HL-60 (cell line): ENCODE data around the gene GREB1.

Experiments
- DNase-seq, 2 experiments: peaks; one replicate each; pipeline ENCODE4 v3.0.0-alpha.2; 2010 to 2020; ENCODE audit warnings: low read depth in 1 of 2, low spot score in 1 of 2
- H3K27ac ChIP-seq: fragments of 250-450 bp; sonication (Bioruptor Pico); replicated peaks from 2 replicates; pipeline ENCODE4 v1.5.1; 2020; ENCODE audit warnings: mild to moderate bottlenecking, moderate library complexity
- H3K27me3 ChIP-seq: fragments of 250-450 bp; sonication (Bioruptor Pico); 2 replicates; pipeline ENCODE4 v1.5.1; 2021; ENCODE audit warnings: mild to moderate bottlenecking, moderate library complexity; ENCODE audit not compliant: insufficient read depth, poor library complexity, severe bottlenecking
- H3K4me3 ChIP-seq: replicated peaks from 2 replicates; pipeline ENCODE4 v1.5.1; 2011; ENCODE audit warnings: mild to moderate bottlenecking, control low read depth, low read length; ENCODE audit not compliant: insufficient read depth
- CTCF ChIP-seq: IDR thresholded peaks from one replicate; pipeline ENCODE4 v1.5.1; 2011; ENCODE audit warnings: low read length, control low read depth, inconsistent platforms; ENCODE audit not compliant: insufficient read depth
- GABPA ChIP-seq: IDR thresholded peaks from 2 replicates; pipeline ENCODE4 v1.6.1; 2012; ENCODE audit warnings: low read depth
- POLR2AphosphoS5 ChIP-seq: IDR thresholded peaks from 2 replicates; pipeline ENCODE4 v1.6.1; 2012; ENCODE audit warnings: low read depth
- REST ChIP-seq: IDR thresholded peaks from 2 replicates; pipeline ENCODE4 v1.6.1; 2012; ENCODE audit warnings: low read depth; ENCODE audit not compliant: insufficient replicate concordance
- SPI1 ChIP-seq: IDR thresholded peaks from 2 replicates; pipeline ENCODE4 v1.6.1; 2012; ENCODE audit warnings: low read depth, mild to moderate bottlenecking, borderline replicate concordance

Gene GREB1

GRCh38 chr2:11560806-11561205 lies 27.0 kb downstream of the GREB1 start:
- TF ChIP-seq GABPA: no peak
- TF ChIP-seq REST: no peak
- TF ChIP-seq POLR2AphosphoS5: no peak
- no peak for TF ChIP-seq CTCF
- TF ChIP-seq SPI1: no peak
- H3K4me3 ChIP-seq: no peak overlapping the region
- H3K27me3 ChIP-seq: peaks cover 10% of the 10 kb centered on the region
- no peak overlapping the region for H3K27ac ChIP-seq
- no peak for DNase-seq

GRCh38 chr2:11562011-11562410 lies 28.2 kb downstream of the GREB1 start:
- Histone ChIP-seq H3K4me3 (no peak overlapping the region), H3K27me3 (peaks cover 6% of the 10 kb centered on the region), H3K27ac (no peak overlapping the region)
- TF ChIP-seq REST: no peak
- TF ChIP-seq CTCF: no peak
- TF ChIP-seq SPI1: no peak
- TF ChIP-seq GABPA: no peak
- no peak for TF ChIP-seq POLR2AphosphoS5
- no peak for DNase-seq

- DNase-seq: no peak
- TF ChIP-seq SPI1: no peak
- no peak for TF ChIP-seq POLR2AphosphoS5
- no peak for TF ChIP-seq CTCF
- TF ChIP-seq GABPA: no peak
- no peak for TF ChIP-seq REST
- Histone ChIP-seq H3K27me3 (peaks cover 2% of the 10 kb centered on the region), H3K4me3 (no peak overlapping the region), H3K27ac (no peak overlapping the region)
Observed at GRCh38 chr2:11562476-11562875, 28.6 kb downstream of the GREB1 start.
